BE2C (cell line): Measurements from ENCODE around the gene SPATA45.

Experiments
- DNase-seq: peaks from one replicate; pipeline ENCODE4 v3.0.0-alpha.2; 2020
- H3K27me3 ChIP-seq: fragments of 250-450 bp; sonication (Bioruptor Pico); 2 replicates; pipeline ENCODE4 v1.5.1; 2020; ENCODE audit warnings: mild to moderate bottlenecking
- H3K36me3 ChIP-seq: fragments of 250-450 bp; sonication (Bioruptor Pico); 2 replicates; pipeline ENCODE4 v1.5.1; 2020; ENCODE audit warnings: mild to moderate bottlenecking
- H3K4me1 ChIP-seq: fragments of 250-450 bp; sonication (Bioruptor Pico); 2 replicates; pipeline ENCODE4 v1.5.1; 2020
- H3K4me3 ChIP-seq: 2 replicates; pipeline ENCODE4 v1.5.1; 2011; ENCODE audit warnings: low read depth, low read length
- H3K9me3 ChIP-seq: fragments of 250-450 bp; sonication (Bioruptor Pico); 2 replicates; pipeline ENCODE4 v1.5.1; 2020
- TF ChIP-seq, protein P1 (sequence below): IDR thresholded peaks from 2 replicates; pipeline ENCODE4 v1.5.1; 2012; ENCODE audit warnings: mild to moderate bottlenecking, low read depth, low read length

Gene SPATA45

DNA sequence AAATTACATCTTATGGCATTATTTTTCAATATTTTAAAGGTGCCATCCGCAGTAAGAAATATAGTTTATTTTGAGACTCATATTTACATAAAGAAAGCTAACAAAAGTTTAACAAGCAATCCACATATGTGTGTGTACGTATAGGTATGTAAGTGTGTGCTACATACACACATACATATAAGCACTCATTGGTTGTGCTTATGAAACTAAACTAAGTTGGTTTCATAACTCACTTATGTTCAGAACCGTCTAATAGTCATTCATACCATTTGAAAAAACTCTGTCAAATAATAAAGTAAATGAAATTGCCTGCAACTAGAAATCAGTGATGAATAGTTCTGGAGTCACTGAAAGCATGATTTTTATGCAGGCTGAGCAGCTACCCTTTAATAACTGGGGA, 41.7 kb downstream of the SPATA45 start:
- Histone ChIP-seq H3K9me3 (no peaks in the 10 kb centered on the region), H3K4me1 (no peaks in the 10 kb centered on the region), H3K4me3 (no peak overlapping the region), H3K36me3 (peaks cover 11% of the 10 kb centered on the region; the same call in 1 of the 2 replicates), H3K27me3 (no peaks in the 10 kb centered on the region)
- no peak for DNase-seq
- TF ChIP-seq, protein P1, sequence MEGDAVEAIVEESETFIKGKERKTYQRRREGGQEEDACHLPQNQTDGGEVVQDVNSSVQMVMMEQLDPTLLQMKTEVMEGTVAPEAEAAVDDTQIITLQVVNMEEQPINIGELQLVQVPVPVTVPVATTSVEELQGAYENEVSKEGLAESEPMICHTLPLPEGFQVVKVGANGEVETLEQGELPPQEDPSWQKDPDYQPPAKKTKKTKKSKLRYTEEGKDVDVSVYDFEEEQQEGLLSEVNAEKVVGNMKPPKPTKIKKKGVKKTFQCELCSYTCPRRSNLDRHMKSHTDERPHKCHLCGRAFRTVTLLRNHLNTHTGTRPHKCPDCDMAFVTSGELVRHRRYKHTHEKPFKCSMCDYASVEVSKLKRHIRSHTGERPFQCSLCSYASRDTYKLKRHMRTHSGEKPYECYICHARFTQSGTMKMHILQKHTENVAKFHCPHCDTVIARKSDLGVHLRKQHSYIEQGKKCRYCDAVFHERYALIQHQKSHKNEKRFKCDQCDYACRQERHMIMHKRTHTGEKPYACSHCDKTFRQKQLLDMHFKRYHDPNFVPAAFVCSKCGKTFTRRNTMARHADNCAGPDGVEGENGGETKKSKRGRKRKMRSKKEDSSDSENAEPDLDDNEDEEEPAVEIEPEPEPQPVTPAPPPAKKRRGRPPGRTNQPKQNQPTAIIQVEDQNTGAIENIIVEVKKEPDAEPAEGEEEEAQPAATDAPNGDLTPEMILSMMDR: no peak

DNA sequence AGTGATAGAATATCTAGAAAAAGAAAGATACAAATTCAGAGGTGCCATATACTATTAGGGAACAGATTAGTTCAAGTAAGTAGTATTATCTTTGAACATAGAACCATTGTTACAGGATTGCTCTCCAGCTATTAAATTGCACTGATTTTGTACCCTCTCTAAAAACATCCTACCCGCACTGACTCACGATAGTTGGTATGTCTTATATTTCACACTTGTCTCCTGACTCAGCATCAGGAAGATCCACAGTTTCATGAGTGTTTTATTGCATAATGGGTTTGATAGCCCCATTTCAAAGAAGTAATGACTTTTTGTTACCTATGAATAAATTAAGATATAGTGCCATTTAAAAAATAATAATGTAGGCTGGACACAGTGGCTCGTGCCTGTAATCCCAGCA, 49.8 kb downstream of the SPATA45 start:
- no peaks in the 10 kb centered on the region for H3K9me3 ChIP-seq
- no peak for DNase-seq
- H3K4me3 ChIP-seq: no peak overlapping the region
- no peaks in the 10 kb centered on the region for H3K27me3 ChIP-seq
- TF ChIP-seq, protein P1: no peak
- H3K36me3 ChIP-seq: peaks cover 9% of the 10 kb centered on the region
- no peaks in the 10 kb centered on the region for H3K4me1 ChIP-seq

DNA sequence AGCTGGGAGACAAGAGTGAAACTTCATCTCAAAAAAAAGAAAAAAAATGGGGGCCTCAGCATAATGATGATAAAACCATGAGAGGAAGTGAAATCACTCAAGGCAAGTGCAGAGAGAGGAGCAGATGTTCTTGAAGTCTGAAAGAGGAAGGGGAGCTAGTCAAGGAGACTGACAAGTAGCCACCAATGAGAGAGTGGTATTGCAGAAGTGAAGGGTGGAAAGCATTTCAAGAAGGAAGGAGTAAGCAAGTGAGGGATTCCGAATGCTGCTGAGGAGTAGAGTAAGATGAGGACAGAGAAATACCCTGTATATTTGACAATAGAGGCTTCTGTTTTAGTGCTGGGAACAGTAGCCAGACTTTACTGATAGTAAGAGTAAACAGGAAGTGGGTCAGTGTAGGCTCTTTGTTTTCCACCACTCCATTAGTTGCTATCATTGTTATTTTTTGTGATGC, 52.9 kb downstream of the SPATA45 start:
- H3K4me1 ChIP-seq: no peaks in the 10 kb centered on the region
- no peaks in the 10 kb centered on the region for H3K27me3 ChIP-seq
- no peak for DNase-seq
- H3K36me3 ChIP-seq: peaks cover 9% of the 10 kb centered on the region
- TF ChIP-seq, protein P1: no peak
- no peaks in the 10 kb centered on the region for H3K9me3 ChIP-seq
- no peak overlapping the region for H3K4me3 ChIP-seq

DNA sequence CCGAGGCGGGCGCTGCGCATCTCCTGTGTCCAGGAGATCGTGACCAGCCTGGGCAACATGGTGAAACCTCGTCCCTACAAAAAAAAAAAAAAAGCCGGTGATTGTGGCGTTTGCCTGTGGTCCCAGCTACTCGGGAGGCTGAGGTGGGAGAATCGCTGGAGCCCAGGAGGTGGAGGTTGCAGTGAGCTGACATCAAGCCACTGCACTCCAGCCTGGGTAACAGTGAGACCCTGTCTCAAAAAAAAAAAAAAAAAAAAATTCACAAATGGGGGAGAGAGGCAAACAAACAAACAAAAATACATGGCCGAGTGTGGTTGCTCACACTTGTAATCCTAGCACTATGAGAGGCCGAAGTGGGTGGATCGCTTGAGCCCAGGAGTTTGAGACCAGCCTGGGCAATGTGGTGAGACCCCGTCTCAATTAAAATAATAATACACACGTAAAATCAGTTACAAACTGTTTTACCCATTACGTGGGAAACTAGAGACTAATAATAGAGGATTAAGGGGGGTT, 55.0 kb downstream of the SPATA45 start:
- Histone ChIP-seq H3K4me3 (peak overlapping the region; percentile 96), H3K27me3 (no peaks in the 10 kb centered on the region), H3K9me3 (no peaks in the 10 kb centered on the region), H3K36me3 (peaks cover 9% of the 10 kb centered on the region), H3K4me1 (no peaks in the 10 kb centered on the region)
- DNase-seq: no peak
- TF ChIP-seq, protein P1: no peak

DNA sequence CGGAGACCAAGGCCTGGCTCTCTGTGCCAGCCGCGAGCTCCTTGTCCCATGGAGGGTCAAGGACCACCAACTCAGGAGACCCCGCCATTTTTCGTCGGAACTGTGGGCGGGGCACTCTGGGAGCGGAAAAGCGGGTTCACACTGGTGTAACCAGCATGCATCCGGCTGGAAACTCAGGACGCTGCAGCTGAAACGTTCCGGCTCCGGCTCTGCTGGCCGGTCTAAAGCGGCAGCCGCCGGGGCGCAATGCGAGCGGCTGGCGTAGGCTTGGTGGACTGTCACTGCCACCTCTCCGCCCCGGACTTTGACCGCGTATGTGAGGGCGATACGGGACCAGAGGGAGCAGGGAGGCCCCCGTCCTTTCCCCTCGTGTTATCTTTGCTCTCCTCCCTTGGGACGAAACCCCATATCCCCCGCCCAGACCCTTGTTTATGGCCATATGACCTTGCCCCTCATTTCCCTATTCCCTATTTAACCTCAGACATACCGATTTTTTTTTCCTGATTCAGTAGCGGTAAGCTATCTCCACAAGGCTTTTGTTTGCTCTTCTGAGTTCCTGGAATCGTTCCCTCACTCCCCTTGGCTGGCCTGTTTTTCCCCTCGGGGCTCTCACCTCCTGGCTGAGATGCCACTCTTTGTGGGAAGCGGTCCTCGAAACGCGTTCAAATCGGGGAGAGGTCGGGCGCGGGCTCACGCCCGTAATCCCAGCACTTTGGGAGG, 55.6 kb downstream of the SPATA45 start, which contains the start of the genes NSL1 and TATDN3:
TSS of gene NSL1 (minus strand) at position 102 of the 720 bp plus-strand sequence. CDS start at position 88, 14 bp downstream.
TSS of gene TATDN3 (plus strand) at position 219 of the 720 bp plus-strand sequence. CDS start at position 247, 28 bp downstream.
- Histone ChIP-seq H3K4me3 (peak within 1 kb of the TSS; percentile 96), H3K27me3 (no peaks in the 10 kb centered on the region), H3K36me3 (peaks cover 8% of the 10 kb centered on the region), H3K9me3 (no peaks in the 10 kb centered on the region), H3K4me1 (no peaks in the 10 kb centered on the region)
- peak; percentile 89 for DNase-seq
- TF ChIP-seq, protein P1: no peak

DNA sequence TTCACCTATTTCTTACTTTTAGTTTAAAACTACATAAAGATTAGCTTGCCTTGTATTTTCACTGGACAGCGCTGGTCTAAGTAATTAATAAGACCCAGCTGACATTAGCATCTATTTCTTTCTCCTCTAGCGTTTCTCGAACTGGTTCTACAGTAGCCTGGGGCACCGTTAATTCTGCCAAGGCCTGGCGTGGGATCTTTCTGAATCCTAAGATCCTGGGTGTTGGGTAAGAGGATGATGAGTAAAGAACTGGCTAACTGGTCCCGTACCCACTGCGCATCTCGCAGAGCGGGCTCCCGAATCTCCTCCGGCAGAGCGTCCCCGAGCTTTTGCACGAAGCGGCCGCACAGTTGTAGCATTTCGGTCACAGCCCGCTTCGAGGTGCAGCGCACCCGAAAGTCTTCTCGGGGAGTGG, 56.2 kb downstream of the SPATA45 start:
- Histone ChIP-seq H3K36me3 (peaks cover 12% of the 10 kb centered on the region), H3K4me1 (no peaks in the 10 kb centered on the region), H3K4me3 (peak overlapping the region; percentile 96), H3K9me3 (no peaks in the 10 kb centered on the region), H3K27me3 (no peaks in the 10 kb centered on the region)
- no peak for DNase-seq
- TF ChIP-seq, protein P1: no peak
